ENCODE data around the gene TRPM3.

- TF ChIP-seq, protein P1, sequence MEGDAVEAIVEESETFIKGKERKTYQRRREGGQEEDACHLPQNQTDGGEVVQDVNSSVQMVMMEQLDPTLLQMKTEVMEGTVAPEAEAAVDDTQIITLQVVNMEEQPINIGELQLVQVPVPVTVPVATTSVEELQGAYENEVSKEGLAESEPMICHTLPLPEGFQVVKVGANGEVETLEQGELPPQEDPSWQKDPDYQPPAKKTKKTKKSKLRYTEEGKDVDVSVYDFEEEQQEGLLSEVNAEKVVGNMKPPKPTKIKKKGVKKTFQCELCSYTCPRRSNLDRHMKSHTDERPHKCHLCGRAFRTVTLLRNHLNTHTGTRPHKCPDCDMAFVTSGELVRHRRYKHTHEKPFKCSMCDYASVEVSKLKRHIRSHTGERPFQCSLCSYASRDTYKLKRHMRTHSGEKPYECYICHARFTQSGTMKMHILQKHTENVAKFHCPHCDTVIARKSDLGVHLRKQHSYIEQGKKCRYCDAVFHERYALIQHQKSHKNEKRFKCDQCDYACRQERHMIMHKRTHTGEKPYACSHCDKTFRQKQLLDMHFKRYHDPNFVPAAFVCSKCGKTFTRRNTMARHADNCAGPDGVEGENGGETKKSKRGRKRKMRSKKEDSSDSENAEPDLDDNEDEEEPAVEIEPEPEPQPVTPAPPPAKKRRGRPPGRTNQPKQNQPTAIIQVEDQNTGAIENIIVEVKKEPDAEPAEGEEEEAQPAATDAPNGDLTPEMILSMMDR (conservative IDR thresholded peaks at IDR 0.05; ENCODE audit: low read depth, low read length): no peak
- no peak for TF ChIP-seq EZH2phosphoT487 (IDR thresholded peaks at IDR 0.05; ENCODE audit: borderline replicate concordance, low read length)
- no peak for TF ChIP-seq EZH2 (IDR thresholded peaks at IDR 0.05; ENCODE audit: low read length, unreplicated experiment)
These were observed 616.6 kb downstream of the TRPM3 start for GRCh38 chr9:70504834-70505233.

All from PC-3 (cell line).